Mammary epithelial cell (primary cell): ENCODE data around the gene AFAP1.

Experiments used
- CTCF ChIP-seq, 2 donors: IDR thresholded peaks in 1 of 2; conservative IDR thresholded peaks in 1 of 2; 2 replicates each; pipeline ENCODE4 v1.5.1; 2011 to 2012; ENCODE audit warnings: inconsistent platforms in 2 of 2, low read length in 2 of 2, mild to moderate bottlenecking in 2 of 2, control low read depth in 1 of 2, low read depth in 1 of 2; ENCODE audit not compliant: insufficient read depth in 1 of 2; ENCODE audit errors: extremely low read depth in 1 of 2
- EZH2 ChIP-seq: IDR thresholded peaks from 2 replicates; pipeline ENCODE4 v1.6.1; 2012; ENCODE audit warnings: low read length, inconsistent platforms, borderline replicate concordance

- TF ChIP-seq EZH2 (no peak), CTCF (conservative IDR thresholded peaks at IDR 0.05 in 1 of 2, IDR thresholded peaks at IDR 0.05 in 1 of 2; ENCODE audit: extremely low read depth in 1 of 2, insufficient read depth in 1 of 2, low read depth in 1 of 2, low read length in 2 of 2) (no peak)
Measured at GRCh38 chr4:7944599-7945220, 5.0 kb upstream of the AFAP1 start.
